EH (cell line): ENCODE measurements around the gene ATP8B4.
"Not testable (repeated sequence)": the region's sequence is repeated elsewhere in the genome, so short reads cannot be mapped to it uniquely, and the experiment has no call there.

Source experiments
- DNase-seq: peaks from one replicate; pipeline ENCODE4 v3.0.0-alpha.2; 2015; ENCODE audit warnings: low read depth

ATP8B4 gene

DNA sequence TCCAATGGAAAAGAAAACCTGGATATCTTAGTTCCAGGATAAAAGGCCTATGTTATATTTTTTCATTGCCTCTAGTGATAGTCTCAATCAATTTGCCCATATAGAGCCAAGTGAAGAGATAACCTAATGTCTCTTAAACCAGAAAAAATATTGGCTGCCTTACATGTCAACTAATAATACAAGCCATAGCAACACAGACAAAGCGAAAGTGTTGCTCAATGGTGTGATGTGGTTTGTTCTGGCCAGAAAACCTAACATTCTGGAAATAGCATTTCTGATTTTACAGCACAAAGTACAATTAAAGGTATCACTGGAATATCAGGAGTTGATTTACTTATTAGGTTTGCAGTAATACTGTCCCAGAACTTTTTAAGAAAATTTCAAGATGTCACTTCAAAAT is 101.5 kb downstream of the ATP8B4 start:
- DNase-seq, result peak; percentile 2

DNA sequence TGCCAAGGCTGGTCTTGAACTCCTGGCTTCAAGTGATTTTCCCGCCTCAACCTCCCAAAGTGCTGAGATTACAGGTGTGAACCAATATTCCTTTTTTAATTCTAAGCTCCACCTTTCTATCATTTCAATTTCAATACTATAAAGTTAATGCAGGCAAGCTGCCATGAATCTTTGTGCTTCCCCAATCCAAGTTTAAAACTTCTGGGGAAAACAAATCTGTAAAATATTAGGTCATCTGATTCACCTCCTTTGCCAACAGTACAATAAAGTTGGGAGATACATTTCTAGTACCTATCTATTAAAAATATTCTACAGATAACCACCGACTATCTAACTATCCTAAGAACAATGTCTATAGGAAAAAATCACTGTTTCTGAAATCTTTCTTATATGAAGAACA is 102.1 kb downstream of the ATP8B4 start:
- DNase-seq, result no peak

DNA sequence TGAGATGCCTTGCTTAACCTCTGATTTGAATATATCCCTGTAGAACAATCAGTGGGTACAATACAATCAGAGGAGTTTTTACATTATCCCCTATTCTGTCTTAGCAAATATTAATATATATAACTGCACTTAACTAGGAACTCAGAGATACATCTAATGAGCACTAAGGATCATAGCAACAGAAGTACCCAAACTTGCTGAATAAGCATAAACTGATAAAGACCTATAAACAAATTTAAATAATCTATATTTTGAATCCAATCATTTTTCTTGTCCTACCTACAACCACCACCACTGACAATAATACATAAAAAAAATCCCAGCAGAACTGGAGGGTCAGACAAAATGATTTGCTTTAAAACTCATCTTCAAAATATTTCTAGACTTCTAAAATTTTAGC is 106.2 kb downstream of the ATP8B4 start:
- DNase-seq, result no peak

GRCh38 chr15:50009634-50010033 is 109.4 kb downstream of the ATP8B4 start:
- DNase-seq, result no peak

GRCh38 chr15:50003786-50004334 is 115.2 kb downstream of the ATP8B4 start:
- peak; percentile 84 for DNase-seq

DNA sequence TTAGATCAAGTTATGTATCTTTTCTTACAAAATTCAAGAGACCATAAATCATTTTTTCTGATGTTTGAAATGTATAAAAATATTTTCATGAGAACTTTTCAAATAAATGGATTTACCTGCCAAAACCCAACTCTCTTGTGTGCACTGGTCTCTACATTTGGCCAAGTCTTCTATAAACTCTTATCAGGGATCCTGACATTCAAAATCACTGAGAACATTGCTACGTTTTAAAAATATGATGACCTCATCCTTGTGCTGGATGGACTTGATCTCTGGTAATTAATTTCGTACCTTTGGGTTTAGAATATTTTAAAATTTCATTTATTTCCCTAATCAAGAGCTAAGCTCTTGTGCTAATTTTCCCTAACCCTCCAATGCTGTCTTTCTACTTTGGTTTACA is 127.4 kb downstream of the ATP8B4 start:
- no peak for DNase-seq

DNA sequence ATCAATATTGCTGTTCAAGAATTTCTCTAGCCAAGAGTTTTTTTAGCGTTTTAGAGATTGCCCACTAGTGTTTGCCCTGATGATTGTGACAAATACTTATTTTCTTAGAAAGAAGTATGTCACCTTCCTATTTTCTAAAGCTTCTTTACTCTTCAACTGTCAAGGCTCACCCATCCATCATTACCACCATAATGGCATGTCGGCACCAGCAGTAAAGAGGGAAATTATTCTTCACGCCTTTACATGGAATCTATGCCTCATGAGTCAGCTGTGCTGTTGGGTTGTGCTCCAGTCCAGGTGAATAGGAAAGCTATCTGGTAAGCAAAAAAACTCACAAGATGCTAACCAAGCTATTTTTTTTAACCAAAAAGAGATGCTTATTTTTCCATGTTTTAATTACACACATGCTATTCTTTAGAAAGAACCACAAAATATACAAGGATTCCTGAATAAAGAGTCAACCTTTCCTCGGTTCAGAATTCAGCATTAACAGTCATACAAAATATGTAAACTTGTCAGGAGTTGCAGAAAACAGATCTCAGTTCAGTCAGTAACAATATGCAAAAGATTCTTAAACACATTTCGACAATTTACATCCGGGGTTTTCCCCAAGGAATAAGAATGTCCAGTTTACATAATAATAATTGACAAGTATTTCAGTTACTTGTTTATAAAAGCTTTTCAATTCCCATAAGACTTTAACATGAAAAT is 128.0 kb downstream of the ATP8B4 start:
- peak; percentile 43 for DNase-seq

- DNase-seq, result no peak
Measured at GRCh38 chr15:49989498-49989897, 129.5 kb downstream of the ATP8B4 start.

GRCh38 chr15:49988766-49989165 is 130.3 kb downstream of the ATP8B4 start:
- DNase-seq, result no peak

- DNase-seq, result no peak
Measured at GRCh38 chr15:49987896-49988295, 131.1 kb downstream of the ATP8B4 start.

DNA sequence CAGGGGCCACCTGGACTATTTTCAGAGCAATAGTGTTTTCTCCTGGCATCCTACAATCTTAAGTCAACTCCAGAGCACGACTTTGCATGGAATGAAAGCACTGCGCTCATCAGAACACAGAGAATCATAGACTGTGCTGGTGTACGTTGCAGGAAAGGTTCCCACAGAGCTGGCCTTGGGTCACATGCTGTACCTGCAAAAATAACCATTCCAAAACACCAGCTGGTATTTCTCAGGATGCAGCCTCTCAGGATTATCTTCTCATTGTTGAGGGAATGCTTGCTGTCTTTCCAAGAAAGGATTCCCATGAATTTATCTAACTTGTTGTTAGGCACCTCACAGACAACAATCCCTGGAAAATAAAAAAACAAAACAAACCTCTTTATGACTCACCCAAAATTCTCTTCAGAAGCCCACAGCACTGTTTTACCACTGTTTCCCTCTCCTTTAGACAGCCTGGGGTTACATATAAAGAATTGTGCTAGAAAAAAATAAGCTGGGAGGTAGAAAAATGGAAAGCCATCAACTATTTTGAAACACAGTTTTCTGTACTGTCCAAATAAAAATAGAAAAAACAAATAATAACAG is 131.7 kb downstream of the ATP8B4 start:
- no peak for DNase-seq

DNA sequence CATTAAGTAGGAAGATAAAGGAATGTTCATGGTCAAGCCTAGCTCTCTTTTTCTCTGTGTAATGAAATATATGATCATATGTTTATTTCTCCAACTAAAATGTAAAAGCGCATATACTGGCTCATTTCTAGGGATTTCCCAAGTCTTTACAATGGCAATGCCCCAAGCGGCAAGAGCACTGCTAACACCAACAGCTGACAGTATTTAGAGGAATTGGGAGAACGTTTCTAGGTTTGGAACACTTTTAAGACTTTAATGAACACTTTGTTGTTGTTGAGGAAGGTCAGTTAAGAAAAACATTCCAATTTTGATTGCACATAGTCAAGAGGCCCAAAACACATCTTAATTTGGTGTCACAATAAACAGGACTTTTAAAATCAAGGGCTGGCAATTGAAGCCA is 132.7 kb downstream of the ATP8B4 start:
- DNase-seq, result no peak

DNA sequence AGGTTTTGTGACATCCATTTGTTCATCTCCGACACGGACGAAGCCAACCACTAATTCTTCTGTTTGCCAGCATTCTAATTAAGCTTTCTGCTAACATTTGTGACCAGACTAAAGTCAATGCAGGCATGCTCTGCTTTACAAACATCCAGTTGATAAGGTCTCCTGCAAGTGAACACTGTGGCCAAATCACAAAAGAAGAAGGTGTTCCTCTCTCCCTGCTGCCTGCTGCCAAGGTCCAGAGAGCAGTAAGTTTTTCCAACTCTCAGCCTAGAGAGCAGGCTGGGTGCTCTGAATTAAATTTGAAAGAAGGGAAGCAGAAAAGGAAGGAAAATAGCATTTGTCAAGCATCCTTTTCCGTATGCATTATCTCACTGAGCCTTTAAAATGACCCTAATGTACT is 133.6 kb downstream of the ATP8B4 start:
- no peak for DNase-seq

GRCh38 chr15:49984436-49984835 is 134.6 kb downstream of the ATP8B4 start:
- no peak for DNase-seq

GRCh38 chr15:49982584-49982983 is 136.4 kb downstream of the ATP8B4 start:
- no peak for DNase-seq

DNA sequence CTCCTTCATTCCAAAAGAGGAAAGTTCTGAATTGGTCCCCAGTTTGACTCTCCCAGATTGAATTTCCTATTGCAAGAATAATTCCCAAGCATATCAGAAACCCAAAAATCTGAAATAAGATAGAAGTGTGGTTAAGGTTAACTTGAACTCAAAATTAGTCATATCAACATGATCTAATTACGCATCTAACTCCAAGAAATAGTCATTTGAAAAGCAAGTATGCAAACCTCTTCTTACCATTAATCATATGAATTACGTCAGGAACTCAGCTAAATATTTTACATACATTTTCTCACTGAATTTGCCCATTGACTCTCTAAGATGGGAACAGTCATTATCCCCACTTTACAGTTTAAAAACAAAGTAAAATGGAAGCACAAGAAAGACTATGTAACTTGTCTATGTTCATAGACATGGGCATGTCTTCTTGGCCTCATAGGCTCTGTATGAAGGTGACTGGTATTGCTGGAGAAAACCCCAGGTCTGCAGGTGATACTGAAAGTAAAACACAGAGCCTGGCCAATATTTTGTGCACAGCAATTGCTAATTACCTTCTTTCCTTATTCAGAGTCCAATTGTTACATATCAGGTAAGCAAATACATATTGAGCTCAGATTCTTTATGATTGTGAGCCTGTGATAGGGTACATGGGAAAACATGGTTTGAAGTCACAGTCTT is 139.2 kb downstream of the ATP8B4 start:
- no peak for DNase-seq

DNA sequence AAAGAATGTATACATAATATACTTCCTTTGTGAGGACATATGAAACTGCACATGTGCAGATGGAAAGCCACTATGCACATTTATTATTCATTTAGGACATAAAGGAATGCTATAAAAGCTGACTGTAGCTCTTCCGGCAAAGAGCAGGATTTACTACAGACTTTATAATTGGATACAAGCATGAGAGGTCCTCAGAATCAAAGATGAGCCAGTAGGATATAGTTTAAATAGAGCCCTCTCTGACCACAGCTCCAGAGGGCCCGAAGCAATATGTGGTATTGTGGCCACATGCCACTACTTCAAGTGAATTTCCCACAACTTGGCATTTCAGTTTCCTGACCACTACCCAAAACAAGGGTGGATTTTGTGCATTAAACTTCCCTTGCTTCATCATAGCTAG is 140.9 kb downstream of the ATP8B4 start:
- no peak for DNase-seq

- DNase-seq, result no peak
Measured at GRCh38 chr15:49977306-49977705, 141.7 kb downstream of the ATP8B4 start.

- DNase-seq, result no peak
Measured at GRCh38 chr15:49964551-49964950, 154.5 kb downstream of the ATP8B4 start.

GRCh38 chr15:49964061-49964460 is 155.0 kb downstream of the ATP8B4 start:
- no peak for DNase-seq

DNA sequence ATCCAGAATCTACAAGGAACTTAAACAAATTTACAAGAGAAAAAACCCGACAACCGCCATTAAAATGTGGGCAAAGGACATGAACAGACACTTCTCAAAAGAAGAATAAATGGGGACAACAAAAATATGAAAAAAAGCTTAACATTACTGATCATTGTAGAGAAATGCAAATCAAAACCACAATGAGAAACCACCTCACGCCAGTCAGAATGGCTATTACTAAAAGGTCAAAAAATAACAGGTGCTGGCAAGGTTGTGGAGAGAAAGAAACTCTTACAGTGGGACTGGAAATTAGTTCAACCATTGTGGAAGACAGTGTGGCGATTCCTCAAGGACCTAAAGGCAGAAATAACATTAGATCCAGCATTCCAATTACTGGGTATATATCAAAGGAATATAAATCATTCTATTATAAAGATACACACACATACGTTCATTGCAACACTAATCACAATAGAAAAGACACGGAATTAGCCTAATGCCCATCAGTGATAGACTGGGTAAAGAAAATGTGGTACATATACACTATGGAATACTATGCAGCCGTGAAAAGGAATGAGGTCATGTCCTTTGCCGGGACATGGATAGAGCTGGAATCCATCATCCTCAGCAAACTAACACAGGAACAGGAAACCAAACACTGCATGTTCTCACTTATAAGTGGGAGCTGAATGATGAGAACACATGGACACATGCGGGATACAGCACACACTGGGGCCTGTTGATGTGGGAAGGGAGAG is 155.8 kb downstream of the ATP8B4 start:
- DNase-seq, result not testable (repeated sequence)

- no peak for DNase-seq
Measured at GRCh38 chr15:49962044-49962602, 156.9 kb downstream of the ATP8B4 start.
